Loucy (cell line): ENCODE measurements around the gene DPYSL3.

ENCODE experiments used
- CTCF ChIP-seq: fragments of 200-600 bp; sonication (generic); conservative IDR thresholded peaks from 2 replicates; pipeline ENCODE4 v1.5.1; 2014; ENCODE audit warnings: mild to moderate bottlenecking, antibody characterized with exemption, low read length
- EZH2phosphoT487 ChIP-seq: fragments of 200-600 bp; IDR thresholded peaks from 2 replicates; pipeline ENCODE4 v1.6.1; 2018; ENCODE audit warnings: antibody characterized with exemption, mild to moderate bottlenecking, moderate library complexity, borderline replicate concordance

- TF ChIP-seq CTCF (no peak), EZH2phosphoT487 (no peak)
Observed at GRCh38 chr5:147445090-147445489, 64.8 kb downstream of the DPYSL3 start.
